DMS 273 (cell line): ENCODE measurements around the gene FNBP1.
A peak's percentile ranks its signal among the peaks of the same experiment; 100 is the strongest.

Experiments used
- DNase-seq: peaks from one replicate; lab custom pipeline; 2025; ENCODE audit not compliant: unreplicated experiment; lab: John Stamatoyannopoulos, UW

Gene FNBP1

GRCh38 chr9:130045725-130046450 is 2.9 kb upstream of the FNBP1 start:
- no peak for DNase-seq

DNA sequence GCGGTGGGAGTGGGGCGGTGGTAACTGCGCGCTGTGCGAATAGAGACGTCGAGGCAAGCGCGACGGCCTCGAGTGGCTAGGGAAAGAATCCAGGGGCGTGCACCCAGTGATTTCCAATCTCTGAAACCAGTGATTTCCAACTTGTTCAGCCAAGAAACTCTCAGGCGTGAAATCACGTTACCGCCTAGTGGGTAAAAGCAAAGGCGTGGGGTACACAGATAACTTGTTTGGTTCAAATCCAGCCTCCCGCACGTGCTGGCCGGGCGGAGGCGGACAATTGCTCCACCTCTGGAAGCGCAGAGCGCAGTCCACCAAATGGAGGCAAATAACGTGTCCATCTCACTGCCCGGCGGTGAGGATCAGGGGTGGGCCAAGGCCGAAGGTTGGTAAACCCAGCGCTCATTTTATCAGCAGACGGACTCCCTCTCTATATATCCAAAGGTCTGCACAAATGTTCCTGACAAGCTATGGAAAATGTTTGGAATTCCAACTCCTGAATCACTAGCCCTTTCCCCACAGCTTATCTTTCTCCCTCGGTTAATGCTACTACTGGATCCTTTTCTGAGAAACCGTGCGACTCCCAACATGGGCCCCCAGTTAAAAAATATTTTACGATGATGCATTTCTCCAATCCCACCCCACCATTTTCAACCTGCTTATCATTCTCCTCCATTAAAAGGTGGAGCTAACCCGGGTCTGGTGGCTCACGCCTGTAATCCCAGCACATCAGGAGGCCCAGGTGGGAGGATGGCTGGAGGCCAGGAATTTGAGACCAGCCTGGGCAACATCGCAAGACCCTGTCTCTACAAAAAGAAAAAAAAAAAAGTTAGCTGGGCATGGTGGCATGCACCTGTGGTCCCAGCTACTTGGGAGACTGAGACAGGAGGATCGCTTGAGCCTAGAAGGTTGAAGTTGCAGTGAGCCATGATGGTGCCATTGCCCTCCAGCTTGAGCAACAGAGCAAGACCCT is 950 bp upstream of the FNBP1 start:
- DNase-seq, result no peak

DNA sequence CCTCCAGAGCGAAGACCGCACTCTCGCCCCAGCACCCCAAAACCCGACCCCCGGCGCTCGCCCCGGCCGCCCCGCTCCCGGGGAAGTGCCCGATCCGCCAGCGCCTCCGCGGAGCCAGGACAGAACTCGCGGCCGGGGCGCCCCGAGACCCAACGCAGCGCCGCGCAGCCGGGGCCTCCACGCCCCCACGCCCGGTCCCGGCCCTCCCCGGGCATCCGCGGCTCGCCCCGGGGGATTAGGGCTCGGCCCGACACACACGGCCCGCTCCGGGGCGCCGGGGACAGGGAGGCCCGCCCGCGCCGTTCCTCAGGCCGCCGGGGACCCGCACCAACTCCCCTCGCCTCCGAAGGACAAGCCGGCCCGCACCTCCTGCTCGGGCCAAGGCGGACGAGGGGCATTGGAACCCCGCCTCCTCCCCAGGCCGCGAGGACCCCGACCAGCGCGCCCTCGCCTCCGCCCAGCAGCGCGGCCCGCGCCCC is 544 bp downstream of the FNBP1 start:
- DNase-seq, result peak; percentile 62

GRCh38 chr9:130041648-130042405 is 1.2 kb downstream of the FNBP1 start:
- DNase-seq, result peak; percentile 45

GRCh38 chr9:130040984-130041647 is 1.9 kb downstream of the FNBP1 start:
- no peak for DNase-seq

GRCh38 chr9:130039528-130040147 is 3.4 kb downstream of the FNBP1 start:
- DNase-seq, result peak; percentile 43

DNA sequence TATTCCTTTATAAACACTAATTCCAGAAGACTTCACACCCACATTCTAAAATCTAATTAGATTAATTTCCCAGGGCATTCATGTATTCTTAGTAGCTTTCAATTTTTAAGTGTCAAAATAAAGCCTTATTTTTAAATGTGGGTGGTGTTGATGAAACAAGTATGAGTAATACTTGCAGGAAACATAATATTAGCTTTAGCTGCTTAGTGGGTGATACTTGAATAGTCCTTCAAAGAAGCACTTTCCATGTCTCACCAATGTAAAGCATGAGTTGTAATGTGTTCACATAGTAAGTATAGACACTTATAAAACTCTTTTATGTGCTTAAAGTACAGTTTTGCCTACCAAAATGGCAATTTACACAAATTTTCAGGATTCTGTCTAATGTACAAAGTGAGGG is 6.9 kb downstream of the FNBP1 start:
- no peak for DNase-seq

DNA sequence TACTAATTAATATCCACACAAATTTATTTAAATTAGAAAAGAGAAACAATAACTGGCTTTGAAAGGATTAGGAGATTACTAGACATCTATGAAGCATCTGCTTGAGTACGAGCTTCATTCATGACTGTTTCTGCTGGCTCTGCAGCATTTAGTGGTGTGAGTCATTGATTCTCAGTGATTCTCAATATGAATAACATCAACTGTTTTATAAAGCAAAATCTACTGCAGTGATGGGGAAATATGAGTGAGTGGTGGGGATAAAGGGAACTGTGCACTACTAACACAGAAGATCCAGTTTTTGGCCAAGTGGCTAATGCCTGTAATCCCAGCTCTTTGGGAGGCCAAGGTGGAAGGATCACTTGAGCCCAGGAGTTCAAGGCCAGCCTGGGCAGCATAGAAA is 8.4 kb downstream of the FNBP1 start:
- no peak for DNase-seq

GRCh38 chr9:130030651-130031127 is 12.3 kb downstream of the FNBP1 start:
- DNase-seq, result no peak

DNA sequence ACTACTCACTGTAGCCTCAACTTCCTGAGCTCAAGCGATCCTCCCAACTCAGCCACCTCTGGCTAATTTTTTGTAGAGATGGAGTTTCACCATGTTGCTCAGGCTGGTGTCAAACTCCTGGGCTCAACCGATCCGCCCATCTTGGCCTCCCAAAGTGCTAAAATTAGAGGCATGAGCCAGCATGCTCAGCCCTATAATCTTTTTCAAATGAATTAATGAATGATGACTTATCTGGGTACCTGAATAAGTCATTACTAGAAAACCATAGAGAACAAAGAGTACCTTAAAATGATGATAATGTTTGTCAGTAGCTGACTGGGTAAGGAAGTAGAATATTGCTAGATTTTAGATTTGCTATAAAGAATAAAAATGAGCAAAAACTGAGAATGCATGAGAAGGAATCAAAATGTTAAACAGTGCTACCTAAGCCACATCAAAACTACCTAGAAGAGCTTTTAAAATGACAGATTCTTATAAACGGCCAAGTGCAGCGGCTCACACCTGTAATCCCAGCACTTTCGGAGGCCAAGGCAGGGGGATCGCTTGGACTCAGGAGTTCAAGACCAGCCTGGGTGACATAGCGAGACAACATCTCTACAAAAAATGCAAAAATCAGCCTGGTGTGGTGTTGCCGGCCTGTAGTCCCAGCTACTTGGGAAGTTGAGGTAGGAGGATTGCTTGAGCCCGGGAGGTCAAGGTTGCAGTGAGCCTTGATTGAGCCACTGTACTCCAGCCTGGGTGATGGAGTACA is 13.6 kb downstream of the FNBP1 start:
- no peak for DNase-seq

- no peak for DNase-seq
These were observed 14.3 kb downstream of the FNBP1 start for GRCh38 chr9:130028493-130029222.

GRCh38 chr9:130027533-130028365 is 15.2 kb downstream of the FNBP1 start:
- DNase-seq, result no peak

GRCh38 chr9:130026583-130027340 is 16.2 kb downstream of the FNBP1 start:
- no peak for DNase-seq

DNA sequence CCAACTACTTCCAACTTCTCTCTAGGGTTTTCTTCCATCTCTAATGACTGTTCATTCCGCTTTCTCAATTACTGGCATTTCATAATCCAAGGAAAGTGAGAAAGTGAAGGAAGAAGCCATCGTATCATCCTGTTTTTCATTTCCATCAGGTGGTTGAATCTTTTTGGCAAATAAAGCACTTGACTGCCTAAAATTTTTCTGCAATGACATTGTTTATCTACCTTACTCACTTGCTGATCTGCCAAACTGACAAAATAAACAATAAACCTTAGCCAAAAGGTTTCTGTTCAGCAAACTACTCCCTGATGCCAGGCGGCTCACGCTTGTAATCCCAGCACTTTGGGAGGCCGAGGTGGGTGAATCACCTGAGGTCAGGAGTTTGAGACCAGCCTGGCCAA is 18.4 kb downstream of the FNBP1 start:
- no peak for DNase-seq

DNA sequence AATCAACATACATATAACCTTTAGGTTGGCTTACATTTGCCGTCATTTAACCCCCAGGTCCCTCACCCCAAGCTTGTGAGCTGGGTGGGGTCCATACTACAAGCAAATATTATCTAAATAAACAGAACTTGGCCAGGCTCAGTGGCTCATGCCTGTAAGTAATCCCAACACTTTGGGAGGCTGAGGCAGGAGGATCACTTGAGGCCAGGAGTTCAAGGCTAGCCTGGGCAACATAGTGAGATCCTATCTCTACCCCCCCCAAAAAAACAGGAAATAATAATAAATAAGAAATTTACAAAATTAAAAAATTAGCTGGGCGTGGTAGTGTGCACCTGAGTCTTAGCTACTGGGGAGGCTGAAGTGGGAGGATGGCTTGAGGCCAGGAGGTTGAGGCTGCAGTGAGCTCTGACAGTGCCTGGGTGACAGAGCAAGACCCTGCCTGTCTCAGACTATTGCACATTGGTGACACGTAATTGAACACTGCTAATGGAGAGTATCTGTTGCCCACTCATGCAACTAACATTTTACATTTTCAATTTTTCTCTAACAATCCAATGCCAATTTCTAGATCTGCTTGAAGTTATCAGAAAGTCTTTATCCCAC is 18.9 kb downstream of the FNBP1 start:
- no peak for DNase-seq

DNA sequence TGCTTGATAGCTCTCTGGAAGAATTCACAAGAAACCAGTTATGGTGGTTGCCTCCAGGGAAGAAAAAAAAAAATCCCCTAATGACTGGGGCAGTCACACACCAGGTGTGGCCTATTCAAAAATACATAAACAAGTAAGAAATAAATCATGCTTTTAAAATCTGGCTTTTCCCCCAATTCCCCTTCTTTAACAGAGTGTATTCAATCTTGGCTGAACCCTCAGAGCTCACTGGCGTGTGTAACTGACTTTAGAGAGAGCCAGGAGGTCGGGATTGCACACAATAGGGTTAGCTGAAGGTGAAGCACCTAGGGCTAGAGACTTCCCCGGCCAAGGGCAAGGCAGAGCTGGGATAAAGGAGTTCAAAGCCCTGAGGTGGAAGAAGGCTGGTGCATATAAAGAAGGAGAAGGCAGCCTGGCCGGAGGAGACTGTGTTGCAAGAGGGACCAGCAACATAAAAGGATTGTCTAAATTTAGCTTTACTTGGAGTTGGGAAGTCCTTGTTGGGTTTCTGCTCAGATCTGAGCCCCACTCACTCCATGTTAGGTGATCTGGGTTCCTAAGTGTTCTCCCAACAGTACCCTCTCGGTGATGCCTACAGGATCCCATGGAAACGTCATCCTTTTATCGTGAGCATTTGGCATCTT is 19.7 kb downstream of the FNBP1 start:
- DNase-seq, result no peak
